Raji (cell line): ENCODE data around the gene RASGRF1.

Experiments
- POLR2A ChIP-seq: IDR thresholded peaks from 2 replicates; pipeline ENCODE4 v1.6.1; 2011; ENCODE audit warnings: low read depth, low read length, control low read depth; ENCODE audit not compliant: insufficient read depth

Gene RASGRF1

GRCh38 chr15:79102595-79102994, 12.0 kb upstream of the RASGRF1 start:
- no peak for TF ChIP-seq POLR2A

- TF ChIP-seq POLR2A, result no peak
Observed at GRCh38 chr15:79101866-79102581, 11.4 kb upstream of the RASGRF1 start.

GRCh38 chr15:79099692-79100091, 9.1 kb upstream of the RASGRF1 start:
- TF ChIP-seq POLR2A, result no peak

GRCh38 chr15:79094611-79095021, 4.0 kb upstream of the RASGRF1 start:
- TF ChIP-seq POLR2A, result no peak

- TF ChIP-seq POLR2A, result no peak
Observed at GRCh38 chr15:79093352-79093935, 2.9 kb upstream of the RASGRF1 start.

- no peak for TF ChIP-seq POLR2A
Observed at GRCh38 chr15:79092382-79092781, 1.8 kb upstream of the RASGRF1 start.

- TF ChIP-seq POLR2A, result no peak
Observed at GRCh38 chr15:79091204-79091867, 756 bp upstream of the RASGRF1 start.

GRCh38 chr15:79089890-79090486, 592 bp downstream of the RASGRF1 start:
- TF ChIP-seq POLR2A, result no peak

- no peak for TF ChIP-seq POLR2A
Observed at GRCh38 chr15:79089331-79089889, 1.2 kb downstream of the RASGRF1 start.

GRCh38 chr15:79088426-79089205, 2.0 kb downstream of the RASGRF1 start:
- TF ChIP-seq POLR2A, result no peak

- TF ChIP-seq POLR2A, result no peak
Observed at GRCh38 chr15:79086814-79087213, 3.8 kb downstream of the RASGRF1 start.

- no peak for TF ChIP-seq POLR2A
Observed at GRCh38 chr15:79084308-79084968, 6.1 kb downstream of the RASGRF1 start.

GRCh38 chr15:79083154-79083553, 7.4 kb downstream of the RASGRF1 start:
- TF ChIP-seq POLR2A, result no peak

GRCh38 chr15:79082363-79083070, 8.1 kb downstream of the RASGRF1 start:
- TF ChIP-seq POLR2A, result no peak
